Activated gamma-delta T cell treated with Interleukin-2 at 50 U/mL for 16 hours (primary cell): ENCODE data around the gene LRRC32.
A peak's percentile ranks its signal among the peaks of the same experiment; 100 is the strongest.
"Not testable (repeated sequence)": the region's sequence is repeated elsewhere in the genome, so short reads cannot be mapped to it uniquely, and the experiment has no call there.

Experiments
- DNase-seq: peaks from one replicate; pipeline ENCODE4 v3.0.0-alpha.2; 2020

Gene LRRC32

DNA sequence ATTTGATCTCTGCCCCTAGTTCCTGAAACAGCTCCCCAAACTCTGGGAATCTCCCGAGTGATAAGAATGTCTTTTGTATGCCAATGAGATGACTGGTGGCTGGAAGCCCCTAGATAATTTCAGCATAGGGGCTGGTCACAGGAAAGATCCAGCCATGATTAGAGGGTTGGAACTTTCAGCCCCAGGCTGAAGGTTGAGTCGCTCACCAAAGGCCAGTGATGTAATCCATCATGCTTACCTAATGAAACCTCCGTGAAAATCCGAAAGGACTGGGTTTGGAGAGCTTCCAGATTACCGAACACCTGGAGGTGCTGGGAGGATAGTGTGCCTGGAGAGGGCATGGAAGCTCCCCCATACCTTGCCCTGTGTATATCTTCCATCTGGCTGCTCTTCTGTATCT is 26.0 kb downstream of the LRRC32 start:
- DNase-seq: no peak

GRCh38 chr11:76643711-76644110 is 26.8 kb downstream of the LRRC32 start:
- not testable (repeated sequence) for DNase-seq

DNA sequence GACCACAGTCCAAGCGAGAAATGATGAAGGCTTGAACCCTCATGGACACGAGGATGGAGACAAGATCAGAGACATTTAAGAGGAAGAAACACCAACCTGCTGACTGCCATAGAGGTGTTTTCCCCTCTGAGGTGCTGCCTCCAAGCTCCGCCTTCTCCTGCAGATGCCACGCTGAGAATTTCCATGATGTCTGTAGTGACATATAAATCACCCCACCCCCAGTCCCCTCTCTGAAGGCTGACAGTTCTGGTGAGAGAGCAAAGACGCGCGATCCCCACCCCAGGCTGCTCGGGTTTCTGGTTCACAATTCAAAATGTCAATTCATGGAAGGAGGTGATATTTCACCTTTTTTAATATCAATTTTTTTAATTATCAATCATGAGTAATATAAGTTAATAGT is 28.2 kb downstream of the LRRC32 start:
- no peak for DNase-seq

DNA sequence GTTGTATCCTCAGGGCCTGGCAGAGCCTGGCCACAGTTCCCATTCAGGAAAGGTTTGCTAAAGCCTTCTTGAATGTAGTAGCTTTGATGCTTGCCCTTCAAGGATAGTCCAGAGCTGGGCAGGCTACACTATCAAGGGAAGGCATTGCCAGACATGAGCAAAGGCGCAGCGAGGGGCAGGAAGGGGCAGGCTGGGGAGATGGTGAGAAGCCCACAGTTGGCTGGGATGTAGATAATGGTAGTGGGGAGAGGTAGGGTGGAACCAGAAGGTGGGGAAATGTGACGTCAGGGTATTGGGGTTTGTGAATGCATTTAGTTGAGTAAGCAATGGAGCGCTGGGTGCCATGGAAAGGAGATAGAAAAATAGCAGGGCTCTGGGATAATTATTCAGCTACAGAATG is 28.6 kb downstream of the LRRC32 start:
- DNase-seq: no peak

GRCh38 chr11:76640501-76640900 is 30.0 kb downstream of the LRRC32 start:
- DNase-seq: no peak

- DNase-seq: no peak
Observed at GRCh38 chr11:76639621-76640020, 30.9 kb downstream of the LRRC32 start.

- DNase-seq: no peak
Observed at GRCh38 chr11:76638270-76639197, 32.0 kb downstream of the LRRC32 start.

GRCh38 chr11:76637491-76638269 is 32.9 kb downstream of the LRRC32 start:
- DNase-seq: no peak

DNA sequence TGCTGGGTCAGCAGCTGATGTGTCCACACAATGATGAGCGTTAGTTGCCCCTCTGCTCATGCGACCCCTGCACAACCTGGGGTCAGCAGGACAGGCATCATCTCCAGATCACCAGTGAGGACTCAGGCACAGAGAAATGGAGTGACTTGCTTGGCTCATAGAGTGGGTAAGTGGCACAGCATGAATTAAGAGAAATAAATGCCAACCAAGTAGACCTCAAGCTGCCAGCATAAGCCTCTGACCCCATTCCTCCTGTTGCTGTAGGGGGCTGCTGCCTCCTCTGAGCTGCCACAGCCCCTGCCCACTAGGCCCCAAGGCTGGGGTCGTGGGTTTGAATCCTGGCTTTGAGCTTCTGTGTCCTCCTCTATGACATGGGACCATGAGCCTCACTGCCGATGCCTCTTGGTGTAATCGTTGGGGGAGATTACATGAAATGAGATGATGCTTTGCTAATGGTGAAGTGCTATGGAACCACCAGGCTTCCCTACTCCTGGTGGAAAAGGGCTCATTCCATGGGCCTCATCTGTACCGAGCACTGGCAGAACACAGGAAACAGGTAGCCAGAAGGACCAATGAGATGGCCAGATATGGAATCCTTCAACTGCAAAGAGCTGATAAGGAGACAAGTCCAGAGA is 33.6 kb downstream of the LRRC32 start:
- DNase-seq: no peak

DNA sequence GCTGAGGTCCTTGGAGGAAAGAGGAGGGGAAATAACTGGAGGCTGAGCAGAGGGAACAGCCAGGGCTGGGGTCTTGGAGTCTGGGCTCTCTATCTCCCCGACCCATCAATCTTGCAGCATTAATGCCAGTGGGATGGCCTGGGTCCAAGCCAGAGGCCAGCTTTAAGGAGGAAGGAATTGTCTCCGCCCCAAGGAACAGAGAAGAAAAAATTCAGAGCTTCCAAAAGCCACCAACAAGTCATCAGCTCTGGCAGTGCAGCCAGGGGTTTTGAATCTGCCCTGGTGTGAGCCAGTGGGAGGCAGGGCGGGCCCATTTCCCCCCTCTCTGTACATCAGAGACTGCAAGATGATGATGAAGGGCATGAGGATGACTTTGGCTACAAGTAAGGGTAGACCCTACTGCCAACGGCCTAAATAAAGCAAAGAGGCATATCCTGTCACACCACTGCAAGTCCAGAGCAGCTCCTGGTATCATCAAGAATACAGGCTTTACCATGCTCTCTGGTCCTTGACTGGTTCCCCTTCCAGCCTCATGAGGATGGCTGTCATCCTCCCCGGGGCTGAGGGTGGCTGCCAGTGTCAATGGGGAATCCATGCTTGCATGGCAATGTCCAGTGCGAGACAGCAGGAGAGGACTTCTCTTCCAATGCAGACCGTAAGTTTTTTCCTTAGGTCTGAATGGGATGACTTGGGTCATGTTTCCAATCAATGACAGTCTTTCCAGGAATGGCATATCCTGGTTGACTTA is 34.4 kb downstream of the LRRC32 start:
- DNase-seq: no peak

- DNase-seq: no peak
Observed at GRCh38 chr11:76634886-76635285, 35.7 kb downstream of the LRRC32 start.

DNA sequence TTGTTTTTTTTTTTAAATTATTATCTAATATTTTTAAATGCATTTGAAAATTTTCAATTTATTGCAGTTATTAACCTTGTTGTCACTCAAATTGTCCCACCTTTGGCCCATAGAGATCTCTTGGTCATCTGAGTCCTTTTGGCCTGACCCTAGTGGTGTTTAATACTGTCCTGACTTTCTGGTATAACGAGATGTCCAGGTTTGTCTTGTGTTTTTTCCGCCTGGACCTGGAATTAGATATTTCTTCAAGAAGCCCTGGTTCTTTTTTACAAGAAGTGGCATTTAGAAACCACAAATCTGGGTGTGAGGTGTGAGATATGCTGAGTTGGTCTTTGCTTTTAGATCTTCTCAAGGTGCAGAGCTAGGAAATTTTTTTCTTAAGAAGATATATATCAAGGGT is 38.1 kb downstream of the LRRC32 start:
- DNase-seq: no peak

DNA sequence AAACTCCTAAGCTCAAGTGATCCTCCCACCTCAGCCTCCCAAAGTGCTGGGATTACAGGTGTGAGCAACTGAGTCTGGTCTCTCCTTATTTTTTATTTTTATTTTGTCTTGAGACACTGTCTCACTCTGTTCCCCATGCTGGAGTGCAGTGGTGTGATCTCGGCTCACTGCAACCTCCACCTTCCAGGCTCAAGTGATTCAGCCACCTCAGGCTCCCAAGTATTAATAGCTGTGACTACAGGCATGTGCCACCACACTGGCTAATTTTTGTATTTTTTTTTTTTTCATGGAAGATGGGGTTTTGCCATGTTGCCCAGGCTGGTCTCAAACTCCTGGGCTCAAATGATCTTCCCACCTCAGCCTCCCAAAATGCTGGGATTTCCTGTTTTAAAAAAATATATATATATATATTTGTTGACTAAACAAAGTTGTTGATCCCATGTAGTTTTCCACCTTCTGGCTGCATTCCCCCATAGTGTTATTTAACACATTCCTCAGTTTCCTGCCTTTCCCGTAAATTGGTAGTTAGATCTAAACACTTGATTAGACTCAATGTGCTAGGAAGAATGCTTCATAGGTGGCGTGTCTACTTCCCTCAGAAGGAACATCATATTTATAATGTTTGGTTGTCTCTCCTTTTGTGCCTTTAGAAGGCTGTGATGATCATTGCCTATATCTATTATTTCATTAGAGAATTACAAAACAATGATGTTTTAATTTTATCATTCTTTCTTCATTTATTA is 38.8 kb downstream of the LRRC32 start:
- DNase-seq: no peak

- DNase-seq: no peak
Observed at GRCh38 chr11:76630600-76631281, 39.8 kb downstream of the LRRC32 start.

GRCh38 chr11:76629853-76630599 is 40.5 kb downstream of the LRRC32 start:
- no peak for DNase-seq

DNA sequence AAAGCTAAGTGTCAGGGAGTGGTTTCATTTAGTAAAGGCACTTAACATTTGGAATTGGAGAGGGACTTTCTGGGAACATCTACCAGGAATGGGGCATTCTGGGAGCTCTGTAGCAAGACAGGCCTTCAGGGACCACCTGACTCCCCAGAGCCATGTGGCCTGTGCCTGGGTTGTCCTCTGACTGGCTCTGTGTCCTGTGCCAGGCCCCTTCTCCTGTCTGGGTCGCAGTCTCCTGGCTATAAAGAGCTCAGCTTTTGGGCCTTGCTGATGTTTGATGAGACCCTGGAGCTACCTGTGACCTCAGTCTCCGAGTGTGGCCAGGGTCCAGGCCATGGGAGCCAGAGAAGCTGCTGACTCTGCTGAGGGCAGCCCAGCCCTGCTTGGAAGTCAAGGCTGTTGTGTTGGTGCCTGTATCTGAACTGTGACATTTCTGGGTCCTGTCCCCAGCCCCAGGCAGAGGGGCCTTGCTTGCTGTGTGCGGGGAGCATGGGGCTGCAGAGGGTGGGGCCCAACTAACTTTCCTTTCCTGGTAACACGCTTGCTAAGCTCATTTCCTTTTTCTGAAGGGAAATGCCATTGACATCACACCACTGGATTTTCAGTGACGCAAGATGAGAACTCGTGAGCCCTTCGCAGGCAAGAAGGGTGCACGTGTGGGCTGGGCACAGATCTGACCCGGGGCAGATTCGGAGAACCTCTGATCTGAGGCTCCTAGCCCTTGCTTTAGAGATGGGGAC is 41.3 kb downstream of the LRRC32 start:
- DNase-seq: no peak

GRCh38 chr11:76628408-76628947 is 42.1 kb downstream of the LRRC32 start:
- no peak for DNase-seq

- DNase-seq: no peak
Observed at GRCh38 chr11:76627606-76628005, 42.9 kb downstream of the LRRC32 start.

- peak; percentile 28 for DNase-seq
Observed at GRCh38 chr11:76626921-76627401, 43.6 kb downstream of the LRRC32 start.
